Testis (tissue), 2 donors: Measurements from ENCODE around the gene HDAC9.

ENCODE experiments used
- CTCF ChIP-seq, 3 experiments: fragments of 450-650 bp in 2 of 3; fragments of 200-600 bp in 1 of 3; sonication (generic) in 1 of 3; IDR thresholded peaks; one replicate each; pipeline ENCODE4 v1.5.1; 2016 to 2019; ENCODE audit warnings: antibody characterized with exemption in 3 of 3, mild to moderate bottlenecking in 2 of 3, moderate library complexity in 1 of 3
- POLR2A ChIP-seq: fragments of 450-650 bp; IDR thresholded peaks from one replicate; pipeline ENCODE4 v1.6.1; 2017; ENCODE audit warnings: antibody characterized with exemption, mild to moderate bottlenecking, moderate library complexity

- TF ChIP-seq CTCF (IDR thresholded peaks at IDR 0.05) (no peak), POLR2A (no peak)
Observed at GRCh38 chr7:18689551-18689950, 194.0 kb downstream of the HDAC9 start.
